Caco-2 (cell line): Measurements from ENCODE around the gene EPB41L4A. TPM values are rescaled to one million over a fixed set of nuclear protein-coding genes. Genes with fewer than 3 reads are reported as not detected.

Source experiments
- BruUV-seq: library from RNA; stranded (reverse); fragments of 400-500 nt; replicated peaks from 2 replicates; lab custom pipeline; 2021; lab: Mats Ljungman, UMichigan
- CTCF ChIA-PET: fragments of 300-600 bp; sonication (Branson Sonifier 250); formaldehyde crosslinking; loops from one replicate; lab custom pipeline; 2022; ENCODE audit warnings: antibody characterized with exemption; lab: Charles Lee
- POLR2A ChIA-PET: fragments of 300-600 bp; sonication (Branson Sonifier 250); formaldehyde crosslinking; loops from one replicate; lab custom pipeline; 2022; ENCODE audit warnings: antibody characterized with exemption; lab: Charles Lee
- DNase-seq, 2 experiments: peaks; one replicate each; pipeline versions ENCODE4 v3.0.0 to v3.0.0-alpha.2; 2020 to 2022
- H3K27me3 ChIP-seq: replicated peaks from 2 replicates; pipeline ENCODE4 v1.6.0; 2011; ENCODE audit warnings: low read length; ENCODE audit not compliant: control insufficient read depth, insufficient read depth
- H3K36me3 ChIP-seq: 2 replicates; pipeline ENCODE4 v1.5.1; 2011; ENCODE audit warnings: low read length; ENCODE audit not compliant: control insufficient read depth, insufficient read depth
- H3K4me1 ChIP-seq: fragments of 250-450 bp; sonication (Bioruptor Pico); 2 replicates; pipeline ENCODE4 v1.5.1; 2020; ENCODE audit warnings: mild to moderate bottlenecking
- H3K4me3 ChIP-seq: 2 replicates; pipeline ENCODE4 v1.5.1; 2011; ENCODE audit warnings: low read depth, mild to moderate bottlenecking, control low read depth, low read length
- H3K9me3 ChIP-seq: fragments of 250-450 bp; sonication (Bioruptor Pico); 2 replicates; pipeline ENCODE4 v1.5.1; 2020; ENCODE audit warnings: mild to moderate bottlenecking, moderate library complexity
- H3K27ac Mint-ChIP-seq: one replicate; pipeline ENCODE4 v1.8.0; 2022; ENCODE audit warnings: mixed read lengths; ENCODE audit not compliant: unreplicated experiment
- H3K27me3 Mint-ChIP-seq: one replicate; pipeline ENCODE4 v1.8.0; 2022; ENCODE audit warnings: mixed read lengths; ENCODE audit not compliant: insufficient read depth, unreplicated experiment
- H3K36me3 Mint-ChIP-seq: one replicate; pipeline ENCODE4 v1.8.0; 2022; ENCODE audit warnings: mild to moderate bottlenecking, mixed read lengths; ENCODE audit not compliant: insufficient read depth, unreplicated experiment
- H3K4me1 Mint-ChIP-seq: one replicate; pipeline ENCODE4 v1.8.0; 2022; ENCODE audit warnings: low read depth, mixed read lengths; ENCODE audit not compliant: unreplicated experiment
- H3K4me3 Mint-ChIP-seq: one replicate; pipeline ENCODE4 v1.8.0; 2022; ENCODE audit warnings: mild to moderate bottlenecking, moderate library complexity, mixed read lengths; ENCODE audit not compliant: unreplicated experiment
- H3K9me3 Mint-ChIP-seq: one replicate; pipeline ENCODE4 v1.8.0; 2022; ENCODE audit warnings: mixed read lengths; ENCODE audit not compliant: unreplicated experiment
- CTCF ChIP-seq, 2 experiments: fragments of 200-600 bp in 1 of 2; IDR thresholded peaks; 1 replicate in 1 of 2; 2 replicates in 1 of 2; pipeline versions ENCODE4 v1.5.1 to v1.8.0; 2011 to 2022; ENCODE audit warnings: antibody characterized with exemption in 1 of 2, control low read depth in 1 of 2, inconsistent platforms in 1 of 2, low read depth in 1 of 2, low read length in 1 of 2, mild to moderate bottlenecking in 1 of 2, moderate library complexity in 1 of 2; ENCODE audit not compliant: insufficient read depth in 1 of 2, severe bottlenecking in 1 of 2, unreplicated experiment in 1 of 2
- intact Hi-C: fragments of 100-400 bp; cut with micrococcal nuclease; formaldehyde crosslinking; loops from one replicate; pipeline ENCODE4 v1.10.0; 2022; ENCODE audit not compliant: unreplicated experiment
- total RNA-seq: library from RNA; stranded (reverse); gene quantifications from 2 replicates; pipeline ENCODE4 v1.2.3, GENCODE V29; 2022

Gene EPB41L4A
- total RNA-seq, 1 experiment from 2014 or later: 1.4 TPM

- Mint-ChIP-seq H3K9me3 (no peaks in the 10 kb centered on the region), H3K36me3 (no peaks in the 10 kb centered on the region), H3K27ac (no peak overlapping the region), H3K4me3 (no peak overlapping the region), H3K4me1 (no peaks in the 10 kb centered on the region), H3K27me3 (peaks cover 15% of the 10 kb centered on the region)
- BruUV-seq: no TSS peak
- intact Hi-C loops: no loop called here
- Histone ChIP-seq H3K9me3 (no peaks in the 10 kb centered on the region), H3K4me1 (no peaks in the 10 kb centered on the region), H3K4me3 (no peak overlapping the region), H3K36me3 (no peaks in the 10 kb centered on the region), H3K27me3 (no peaks in the 10 kb centered on the region)
- no peak for DNase-seq
- POLR2A ChIA-PET: no interaction called here
- CTCF ChIA-PET: no interaction called here
- TF ChIP-seq CTCF (IDR thresholded peaks at IDR 0.05; ENCODE audit: insufficient read depth in 1 of 2, low read depth in 1 of 2, low read length in 1 of 2, severe bottlenecking in 1 of 2, unreplicated experiment in 1 of 2): no peak
Measured at GRCh38 chr5:112290691-112291090, 128.4 kb downstream of the EPB41L4A start.

- Histone ChIP-seq H3K27me3 (no peaks in the 10 kb centered on the region), H3K4me1 (no peaks in the 10 kb centered on the region), H3K4me3 (no peak overlapping the region), H3K36me3 (no peaks in the 10 kb centered on the region), H3K9me3 (no peaks in the 10 kb centered on the region)
- CTCF ChIA-PET: no interaction called here
- intact Hi-C loops: no loop called here
- Mint-ChIP-seq H3K27me3 (peaks cover 13% of the 10 kb centered on the region), H3K36me3 (no peaks in the 10 kb centered on the region), H3K9me3 (no peaks in the 10 kb centered on the region), H3K4me3 (no peak overlapping the region), H3K27ac (no peak overlapping the region), H3K4me1 (no peaks in the 10 kb centered on the region)
- no peak for DNase-seq
- TF ChIP-seq CTCF (IDR thresholded peaks at IDR 0.05; ENCODE audit: insufficient read depth in 1 of 2, low read depth in 1 of 2, low read length in 1 of 2, severe bottlenecking in 1 of 2, unreplicated experiment in 1 of 2): no peak
- BruUV-seq: no TSS peak
- POLR2A ChIA-PET: no interaction called here
Measured at GRCh38 chr5:112289465-112289864, 129.6 kb downstream of the EPB41L4A start.

- Histone ChIP-seq H3K9me3 (no peaks in the 10 kb centered on the region; the same call in 1 of the 2 replicates), H3K4me3 (no peak overlapping the region), H3K27me3 (0 out of 2 replicates have a peak, but pooled peaks cover 2% of the 10 kb centered on the region), H3K36me3 (no peaks in the 10 kb centered on the region), H3K4me1 (no peaks in the 10 kb centered on the region)
- intact Hi-C loops: loop anchor here (1.0 kb wide), 1 partner anchor 39 kb away; no protein-coding TSS in a partner anchor
- BruUV-seq: no TSS peak
- Mint-ChIP-seq H3K36me3 (no peaks in the 10 kb centered on the region), H3K27me3 (peaks cover under 1% of the 10 kb centered on the region), H3K4me3 (no peak overlapping the region), H3K4me1 (no peaks in the 10 kb centered on the region), H3K27ac (no peak overlapping the region), H3K9me3 (no peaks in the 10 kb centered on the region)
- ChIA-PET CTCF (no interaction called here), POLR2A (no interaction called here)
- TF ChIP-seq CTCF (IDR thresholded peaks at IDR 0.05; ENCODE audit: insufficient read depth in 1 of 2, low read depth in 1 of 2, low read length in 1 of 2, severe bottlenecking in 1 of 2, unreplicated experiment in 1 of 2): no peak
- no peak for DNase-seq
Measured at GRCh38 chr5:112283943-112284929, 134.8 kb downstream of the EPB41L4A start.
